SKM-1 treated with dmso at 0.1 percent for 144 hours (cell line): ENCODE results near the gene DENND5B.
"Not testable (repeated sequence)": the region's sequence is repeated elsewhere in the genome, so short reads cannot be mapped to it uniquely, and the experiment has no call there.

Experiments
- DNase-seq: peaks from one replicate; lab custom pipeline; 2025; ENCODE audit not compliant: unreplicated experiment; lab: John Stamatoyannopoulos, UW

DENND5B gene

DNA sequence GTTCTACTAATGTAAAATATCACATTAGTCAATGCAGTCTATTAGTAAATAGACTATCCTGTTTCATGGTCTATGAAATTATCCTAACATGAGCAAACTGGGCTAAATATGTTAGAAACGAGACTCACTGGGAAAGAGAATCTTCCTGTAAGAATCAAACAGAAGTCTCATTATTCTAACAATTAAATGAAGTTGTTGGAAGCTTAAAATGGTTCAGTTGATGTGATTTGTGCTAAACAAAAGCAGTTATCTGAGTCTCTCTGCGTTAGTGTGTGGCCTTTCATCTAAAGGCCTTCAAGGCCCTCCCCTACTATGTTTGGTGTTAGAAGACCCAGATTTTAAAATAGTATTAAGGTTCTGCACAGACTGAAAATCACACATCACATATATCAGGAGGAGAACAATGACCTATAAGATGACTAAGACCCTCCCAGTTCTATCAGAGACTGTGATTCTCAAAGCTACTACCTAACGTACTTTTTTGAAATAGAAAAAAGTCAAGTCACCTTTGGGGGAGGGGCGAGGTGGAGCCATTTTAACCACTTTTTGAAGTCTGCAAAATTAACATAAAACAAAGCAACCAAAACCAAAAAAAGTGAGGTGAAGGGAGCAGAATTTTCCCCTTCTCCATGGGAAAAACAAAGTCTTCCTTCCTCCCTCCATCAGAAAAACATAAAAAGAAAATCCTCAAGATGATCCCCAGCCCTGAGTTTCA, 82.3 kb downstream of the DENND5B start:
- no peak for DNase-seq

DNA sequence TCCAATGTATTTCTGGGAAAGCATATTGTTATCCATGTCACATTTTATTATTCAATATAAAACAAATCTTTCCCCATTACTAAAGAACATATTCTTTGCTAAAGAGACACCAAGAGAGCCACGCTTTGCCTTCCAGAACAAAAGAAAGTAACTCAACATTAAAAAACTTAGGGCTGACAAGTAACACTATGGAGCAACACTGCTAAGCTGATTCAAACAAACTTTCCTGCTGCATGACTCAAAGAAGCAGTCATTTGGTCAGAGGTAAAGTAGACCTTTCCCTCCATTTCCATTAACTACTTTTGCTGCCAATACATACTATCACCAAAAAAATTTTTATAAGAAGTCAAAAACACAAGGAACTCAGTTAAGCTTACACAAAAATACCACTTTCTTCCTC, 83.0 kb downstream of the DENND5B start:
- DNase-seq: no peak

DNA sequence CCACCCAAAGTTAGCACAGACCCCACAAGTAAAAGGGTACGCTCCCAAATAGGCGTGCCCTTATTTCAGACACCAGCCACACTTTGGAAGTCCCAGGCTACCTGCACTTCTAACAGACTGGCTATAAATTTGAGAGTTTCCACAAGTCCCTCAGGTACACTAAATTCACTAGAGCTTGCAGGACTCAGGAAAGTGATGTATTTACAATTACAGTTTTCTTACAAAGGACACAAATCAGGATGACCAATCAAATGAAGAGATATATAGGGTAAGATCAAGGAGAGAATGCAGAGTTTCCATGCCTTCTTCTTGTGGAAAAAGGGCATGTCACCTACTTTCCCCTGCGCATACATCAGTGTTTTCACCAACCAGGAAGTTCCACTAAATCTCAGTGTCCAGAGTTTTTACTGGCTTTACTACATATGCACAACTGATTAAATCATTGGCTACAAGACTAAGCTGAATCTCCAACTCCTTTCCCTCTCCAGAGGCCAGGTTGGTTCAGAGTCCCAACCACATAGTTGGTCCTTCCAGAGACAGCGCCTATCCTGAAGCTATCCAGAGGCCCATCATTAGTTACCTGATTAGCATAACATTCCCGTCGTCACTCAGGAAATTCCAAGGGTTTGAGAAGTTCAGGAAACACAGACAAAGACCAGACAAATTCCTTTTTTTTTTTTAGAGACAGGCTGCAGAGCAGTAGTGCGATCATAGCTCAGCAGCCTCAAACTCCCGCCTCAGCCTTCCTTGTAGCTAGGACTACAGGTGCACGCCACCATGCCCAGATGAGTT, 84.2 kb downstream of the DENND5B start:
- DNase-seq: no peak

- no peak for DNase-seq
Observed at GRCh38 chr12:31504625-31505222, 86.2 kb downstream of the DENND5B start.

DNA sequence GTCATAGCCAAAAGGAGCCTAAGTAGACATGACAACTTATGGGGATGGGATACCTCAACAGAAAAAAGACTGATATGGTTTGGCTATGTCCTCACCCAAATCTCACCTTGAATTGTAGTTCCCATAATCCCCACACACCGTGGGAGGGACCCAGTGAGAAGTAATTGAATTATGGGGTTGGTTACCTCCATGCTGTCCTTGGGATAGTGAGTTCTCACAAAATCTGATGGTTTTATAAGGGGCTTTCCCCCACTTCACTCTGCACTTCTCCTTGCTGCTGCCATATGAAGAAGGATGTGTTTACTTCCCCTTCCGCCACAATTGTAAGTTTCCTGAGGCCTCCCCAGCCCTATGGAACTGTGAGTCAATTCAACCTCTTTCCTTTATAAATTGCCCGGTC, 89.9 kb downstream of the DENND5B start:
- not testable (repeated sequence) for DNase-seq

GRCh38 chr12:31499567-31499966, 91.4 kb downstream of the DENND5B start:
- no peak for DNase-seq

DNA sequence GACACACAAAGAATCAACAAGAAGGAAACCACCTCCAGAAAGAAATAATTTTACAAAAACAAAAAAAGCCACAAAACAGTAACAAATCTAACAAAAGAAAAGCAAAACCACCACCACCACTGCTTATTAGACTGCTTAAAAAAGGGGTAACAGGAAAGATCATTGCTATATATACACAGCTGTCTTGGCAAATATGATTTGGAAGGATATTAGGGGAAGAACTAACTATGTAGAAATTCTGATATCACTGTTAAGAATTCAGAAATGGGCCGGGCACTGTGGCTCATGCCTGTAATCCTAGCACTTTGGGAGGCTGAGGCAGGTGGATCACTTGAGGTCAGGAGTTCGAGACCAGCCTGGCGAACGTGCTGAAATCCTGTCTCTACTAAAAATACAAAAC, 92.5 kb downstream of the DENND5B start:
- no peak for DNase-seq

DNA sequence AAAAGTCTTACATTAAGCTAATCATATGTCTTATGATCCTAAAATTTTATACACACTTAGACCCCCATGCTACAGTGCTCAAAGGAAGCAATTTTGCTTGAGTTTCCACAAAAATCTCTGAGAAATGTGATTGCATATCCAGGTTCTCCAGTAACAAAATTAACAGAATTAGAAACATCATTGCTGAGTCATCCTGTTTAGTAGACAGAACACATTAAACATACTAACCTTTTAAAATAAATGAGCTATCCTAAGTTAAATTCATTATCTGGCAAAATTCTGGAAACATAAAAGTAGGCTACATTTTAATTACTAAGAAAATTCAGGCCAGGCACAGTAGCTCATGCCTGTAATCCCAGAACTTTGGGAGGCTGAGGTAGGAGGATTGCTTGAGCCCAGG, 94.7 kb downstream of the DENND5B start:
- DNase-seq: no peak

DNA sequence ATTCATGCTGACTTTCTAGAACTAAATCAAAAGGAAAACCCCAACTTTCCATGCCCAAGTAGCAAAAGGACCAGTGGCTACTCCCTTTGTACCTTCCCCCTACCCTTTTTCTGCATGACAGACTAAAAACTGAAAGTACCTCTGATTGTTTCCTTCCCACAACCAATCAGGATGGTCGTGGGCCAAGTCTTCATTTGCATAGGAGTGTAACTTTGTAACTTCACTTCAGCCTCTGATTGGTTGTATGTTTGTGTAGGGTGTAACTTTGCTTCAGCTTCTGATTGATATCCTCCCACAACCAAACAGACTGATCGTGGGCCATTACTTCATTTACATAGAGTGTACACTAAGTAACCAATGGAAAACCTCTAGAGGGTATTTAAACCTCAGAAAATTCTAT, 96.5 kb downstream of the DENND5B start:
- DNase-seq: no peak

DNA sequence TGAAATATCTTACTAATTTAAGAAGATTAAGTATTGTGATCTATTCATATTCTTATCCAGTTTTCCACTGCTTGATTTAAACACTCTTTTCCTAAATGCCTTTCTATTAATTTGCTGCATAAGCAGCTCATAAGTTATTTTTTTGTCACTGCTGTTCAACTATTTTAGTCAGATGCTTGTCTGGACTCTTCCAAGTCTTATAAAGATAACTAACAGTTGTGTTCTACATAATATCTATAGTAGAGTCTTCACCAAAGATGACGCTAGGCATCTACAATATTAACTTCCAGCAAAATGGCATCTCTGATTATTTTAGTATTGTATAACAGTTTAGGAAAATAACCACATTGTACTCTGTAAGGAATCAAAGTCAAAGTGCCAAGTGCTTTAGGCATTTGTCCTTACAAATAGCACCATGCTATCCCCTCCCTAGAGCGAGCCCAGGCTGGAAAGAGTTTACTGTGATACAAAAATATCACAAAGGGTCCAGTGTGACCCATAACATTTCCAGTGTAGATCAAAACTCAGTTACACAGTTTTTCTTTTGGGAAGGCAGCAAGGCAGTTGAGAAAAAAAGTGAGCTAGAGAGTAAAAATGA, 98.2 kb downstream of the DENND5B start:
- DNase-seq: no peak

DNA sequence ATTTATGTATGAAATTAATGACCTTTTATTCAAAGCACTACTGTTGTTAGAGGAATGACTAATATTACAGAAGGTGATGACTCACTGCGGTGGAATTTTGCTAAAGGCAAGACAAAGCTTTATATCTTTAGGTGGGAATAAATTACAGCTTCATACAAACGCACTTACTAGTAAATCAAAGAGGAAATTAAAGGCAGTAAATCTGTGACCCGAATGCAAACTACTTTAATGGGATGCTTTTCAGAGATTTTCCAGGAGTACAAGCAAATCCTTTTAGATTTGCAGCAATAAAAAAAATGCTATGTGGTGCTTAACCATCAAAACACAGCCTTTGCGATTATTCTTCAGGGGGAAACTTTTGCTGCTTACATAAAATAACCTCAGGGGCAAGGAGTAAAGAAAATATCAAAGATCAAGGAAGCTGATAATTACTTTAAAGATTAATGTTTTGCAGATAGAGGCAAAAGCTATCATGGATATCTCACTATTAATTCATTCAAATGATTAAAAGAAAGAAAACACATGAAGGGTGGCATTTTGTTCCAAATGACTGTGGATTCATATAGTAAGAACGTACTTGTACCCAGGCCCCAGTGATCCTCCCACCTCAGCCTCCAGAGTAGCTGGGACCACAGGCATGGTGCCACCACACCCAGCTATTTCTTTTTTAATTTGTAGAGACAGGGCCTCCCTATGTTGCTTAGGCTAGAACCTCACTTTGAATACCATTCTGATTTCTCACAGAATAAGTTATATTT, 98.9 kb downstream of the DENND5B start:
- DNase-seq: no peak

DNA sequence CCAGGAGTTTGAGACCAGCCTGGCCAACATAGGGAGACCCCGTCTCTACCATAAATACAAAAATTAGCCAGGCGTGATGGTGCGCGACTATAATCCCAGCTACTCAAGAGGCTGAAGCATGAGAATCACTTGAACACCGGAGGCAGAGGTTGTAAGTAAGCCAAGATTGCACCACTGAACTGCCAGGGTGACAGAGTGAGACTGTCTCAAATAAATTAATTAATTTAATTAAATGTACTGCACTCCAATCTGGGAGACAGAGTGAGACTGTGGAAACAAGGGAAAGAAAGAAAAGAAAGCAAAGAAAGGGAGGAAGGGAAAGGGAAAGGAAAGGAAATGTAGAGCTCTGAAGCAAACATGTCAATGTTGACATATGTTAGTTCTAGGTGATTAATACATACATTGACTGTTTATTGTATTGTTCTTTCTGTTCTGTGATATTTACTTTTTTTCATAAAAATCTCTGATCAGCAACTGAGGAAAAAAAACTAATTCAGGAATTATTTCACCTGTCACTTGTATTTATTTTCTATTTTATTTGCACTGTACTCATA, 99.6 kb downstream of the DENND5B start:
- DNase-seq: no peak

DNA sequence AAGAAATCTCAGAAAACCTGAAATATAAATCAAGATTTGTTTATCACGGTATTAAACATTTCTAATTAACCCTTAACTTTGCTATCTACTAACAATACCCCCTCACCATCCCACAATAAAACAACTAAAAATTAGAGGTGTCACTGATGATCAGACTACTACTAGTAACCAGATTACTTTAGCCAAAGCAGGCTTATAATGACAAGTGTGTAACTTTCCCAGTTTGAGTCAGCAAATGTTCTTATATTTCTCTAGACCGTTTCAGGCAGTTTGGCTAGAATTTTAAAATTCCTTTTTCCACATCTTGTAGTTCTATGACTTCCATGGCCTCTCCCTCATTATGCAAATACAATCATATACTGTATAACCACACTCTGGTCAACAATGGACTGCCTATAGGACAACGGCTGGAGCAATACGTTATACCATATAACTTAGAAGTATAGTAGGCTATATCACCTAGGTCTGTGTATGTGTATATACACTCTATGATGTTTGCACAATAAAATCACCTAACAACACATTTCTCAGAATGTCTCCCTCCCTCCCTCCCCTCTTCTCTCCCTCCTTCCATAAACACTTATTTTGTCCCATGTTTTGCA, 102.1 kb downstream of the DENND5B start:
- DNase-seq: no peak

GRCh38 chr12:31485571-31485970, 105.4 kb downstream of the DENND5B start:
- DNase-seq: no peak

- DNase-seq: no peak
Observed at GRCh38 chr12:31482816-31483215, 108.1 kb downstream of the DENND5B start.

DNA sequence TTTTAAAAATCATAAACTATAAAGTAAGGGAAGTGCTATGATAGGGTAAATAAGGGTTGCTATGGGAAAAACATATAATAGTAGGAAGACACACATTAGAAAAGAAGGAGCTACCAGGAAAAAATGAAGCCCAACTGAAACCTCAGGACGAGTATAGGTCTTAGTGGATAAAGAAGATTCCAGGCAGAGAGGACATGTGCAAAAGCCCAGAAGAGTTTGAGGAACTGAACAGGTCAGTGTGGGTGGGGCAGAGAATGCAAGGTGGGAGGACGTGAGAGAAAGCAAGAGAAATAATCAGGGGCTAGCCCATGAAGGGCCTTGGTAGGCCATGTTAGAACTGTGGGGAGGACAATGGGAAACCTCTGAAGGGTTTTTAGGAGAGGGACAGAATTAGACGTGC, 109.5 kb downstream of the DENND5B start:
- no peak for DNase-seq

DNA sequence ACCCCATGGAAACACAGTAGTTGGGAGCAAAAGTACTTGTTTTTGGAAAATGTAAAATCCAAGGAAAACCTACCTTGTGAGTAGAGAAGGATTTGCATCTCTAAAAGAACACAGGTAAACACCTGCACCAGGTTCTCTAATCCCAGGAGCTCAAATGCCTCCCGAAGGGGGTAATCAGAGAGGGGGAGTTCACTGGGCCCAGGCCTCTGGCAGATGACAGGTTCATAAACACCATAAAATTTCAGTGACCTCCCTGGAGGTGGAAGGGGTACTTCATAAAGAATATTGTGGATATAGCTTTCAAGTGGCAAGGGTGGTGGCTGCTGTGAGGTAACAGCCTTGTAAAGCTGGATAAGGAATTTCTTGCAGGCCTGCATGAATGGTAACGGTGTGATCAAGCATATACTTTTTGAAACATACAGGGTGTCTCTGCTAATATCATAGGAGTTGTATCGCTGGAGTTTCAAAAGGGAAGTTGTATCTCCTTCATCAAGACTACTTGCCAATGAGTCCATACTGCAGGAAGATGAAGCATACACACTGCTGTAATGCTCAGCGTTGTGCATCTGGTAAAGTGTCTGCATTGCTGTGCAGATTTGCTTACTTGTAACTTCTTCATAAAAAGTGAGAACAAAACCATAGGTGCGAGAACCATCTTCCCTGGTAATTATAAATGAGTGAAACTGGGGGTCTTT, 111.3 kb downstream of the DENND5B start:
- no peak for DNase-seq

DNA sequence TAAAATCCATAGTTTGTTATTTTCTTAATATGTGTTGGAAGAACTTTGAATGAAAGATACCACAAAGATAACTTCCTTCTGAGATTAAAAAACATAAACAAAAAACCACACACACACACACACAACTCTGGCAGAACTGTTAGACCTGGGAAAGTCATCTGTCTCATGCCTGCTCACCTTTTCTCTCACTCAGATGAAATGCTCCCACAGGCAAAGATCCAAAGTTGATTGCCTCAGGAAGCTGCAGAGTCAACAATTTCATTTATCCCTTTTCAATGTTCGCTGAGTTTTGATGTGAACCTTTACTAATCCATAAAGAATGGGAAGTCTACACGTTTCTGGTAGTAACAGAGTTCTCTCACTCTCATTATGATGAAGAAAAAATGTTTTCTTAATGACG, 112.0 kb downstream of the DENND5B start:
- DNase-seq: no peak

DNA sequence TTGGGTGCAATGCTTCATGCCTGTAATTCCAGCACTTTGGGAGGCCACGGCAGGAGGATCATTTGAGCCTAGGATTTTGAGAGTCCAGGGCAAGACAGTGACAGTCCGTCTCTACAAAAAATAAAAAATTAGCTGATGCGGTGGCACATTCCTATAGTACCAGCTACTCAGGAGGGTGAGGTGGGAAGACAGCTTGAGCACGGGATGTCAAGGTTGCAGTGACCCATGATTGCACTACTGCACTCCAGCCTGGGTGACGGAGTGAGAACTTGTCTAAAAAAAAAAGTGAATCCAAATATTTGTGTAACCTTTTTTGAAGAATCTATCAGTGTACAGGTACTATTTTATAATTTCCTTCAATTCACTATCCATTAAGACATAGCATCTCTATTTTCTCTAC, 112.5 kb downstream of the DENND5B start:
- no peak for DNase-seq

DNA sequence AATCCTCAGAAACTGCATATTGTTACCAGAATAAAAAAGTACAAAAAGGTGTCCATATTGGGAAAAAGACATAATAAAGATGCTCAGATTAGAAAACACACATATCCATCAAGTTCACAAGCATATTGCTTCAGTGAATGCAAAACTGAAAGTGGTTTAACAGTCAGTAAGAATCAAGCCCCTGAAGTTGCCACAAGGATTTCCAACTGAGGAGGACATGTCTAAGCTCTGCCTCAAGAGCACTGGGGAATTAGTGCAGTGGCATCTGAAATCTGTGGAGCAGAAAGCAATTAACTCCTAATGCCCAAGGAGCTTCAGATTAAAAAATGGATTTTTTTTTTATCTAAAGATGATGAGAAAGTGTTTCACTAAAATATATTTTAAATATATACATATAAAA, 113.2 kb downstream of the DENND5B start:
- no peak for DNase-seq
